Transverse colon (tissue), 4 donors: ENCODE results near the gene LRP1B. TPM values are rescaled to one million over a fixed set of nuclear protein-coding genes. Genes with fewer than 3 reads are reported as not detected.

Source experiments
- DNase-seq: peaks from one replicate; pipeline ENCODE4 v3.0.0-alpha.2; 2019
- H3K27ac ChIP-seq, 4 donors: fragments of 200-600 bp; sonication (generic); 2 replicates each; pipeline ENCODE4 v1.5.1; 2016 to 2018; ENCODE audit warnings: inconsistent platforms in 4 of 4
- H3K27me3 ChIP-seq: fragments of 200-600 bp; sonication (generic); 2 replicates; pipeline ENCODE4 v1.5.1; 2017; ENCODE audit warnings: inconsistent platforms
- H3K36me3 ChIP-seq, 4 donors: fragments of 200-600 bp; sonication (generic); 2 replicates each; pipeline ENCODE4 v1.5.1; 2017 to 2019; ENCODE audit warnings: inconsistent platforms in 4 of 4
- H3K4me1 ChIP-seq, 4 donors: fragments of 200-600 bp; sonication (generic); 2 replicates each; pipeline ENCODE4 v1.5.1; 2017 to 2020; ENCODE audit warnings: inconsistent platforms in 4 of 4
- H3K4me3 ChIP-seq, 4 donors: fragments of 200-600 bp; sonication (generic); 1 replicate in 1 of 4; 2 replicates in 3 of 4; pipeline versions ENCODE4 v1.5.1 to v1.6.1; 2017 to 2019; ENCODE audit warnings: inconsistent platforms in 4 of 4
- H3K9me3 ChIP-seq, 2 donors: fragments of 200-600 bp; sonication (generic); 2 replicates each; pipeline ENCODE4 v1.5.1; 2017 to 2019; ENCODE audit warnings: inconsistent platforms in 2 of 2
- EP300 ChIP-seq: sonication (generic); formaldehyde crosslinking; IDR thresholded peaks from one replicate; pipeline ENCODE4 v1.6.1; 2017; ENCODE audit warnings: antibody characterized with exemption, low read depth
- POLR2A ChIP-seq: fragments of 450-650 bp; IDR thresholded peaks from one replicate; pipeline ENCODE4 v1.6.1; 2016; ENCODE audit warnings: antibody characterized with exemption, mild to moderate bottlenecking, moderate library complexity
- POLR2AphosphoS5 ChIP-seq, 3 donors: sonication (generic); formaldehyde crosslinking; IDR thresholded peaks; one replicate each; pipeline ENCODE4 v1.6.1; 2016; ENCODE audit warnings: antibody characterized with exemption in 3 of 3
- WGBS, 2 donors: methylation state at CpG; one replicate each; pipeline ENCODE4 v1.1.5; 2018; ENCODE audit warnings: low coverage in 1 of 2; 5-methylcytosine and 5-hydroxymethylcytosine counted together
- in situ Hi-C, 4 donors: fragments of 200-750 bp; cut with MboI; loops; one replicate each; pipeline versions ENCODE4 v1.15.0 to v1.15.1; 2017; ENCODE audit warnings: low sequenced_read_pairs in 3 of 4, low pct_ligation_motif_present in 1 of 4, low pct_unique_long_range_greater_than_20kb in 1 of 4
- intact Hi-C: fragments of 100-400 bp; cut with DNase I; formaldehyde crosslinking; loops from one replicate; pipeline ENCODE4 v1.15.1; 2023; ENCODE audit warnings: low total_unique reads
- total RNA-seq, 4 donors: library from RNA; depleted of rRNA; stranded (reverse); fragments of >200 nt; gene quantifications; one replicate each; pipeline ENCODE4 v1.1.0, GENCODE V29; 2016
- TF ChIP-seq, protein P1 (sequence below), 5 experiments: fragments of 200-600 bp in 3 of 5; fragments of 450-650 bp in 2 of 5; sonication (generic) in 3 of 5; IDR thresholded peaks; 1 replicate in 2 of 5; 2 replicates in 3 of 5; pipeline ENCODE4 v1.5.1; 2016 to 2017; ENCODE audit warnings: antibody characterized with exemption in 5 of 5, inconsistent platforms in 3 of 5, mild to moderate bottlenecking in 2 of 5, moderate library complexity in 1 of 5

The LRP1B gene
- total RNA-seq, 4 donors from 2014 or later: 0.48 to 5.4 (median 0.82) TPM; not detected in 1

DNA sequence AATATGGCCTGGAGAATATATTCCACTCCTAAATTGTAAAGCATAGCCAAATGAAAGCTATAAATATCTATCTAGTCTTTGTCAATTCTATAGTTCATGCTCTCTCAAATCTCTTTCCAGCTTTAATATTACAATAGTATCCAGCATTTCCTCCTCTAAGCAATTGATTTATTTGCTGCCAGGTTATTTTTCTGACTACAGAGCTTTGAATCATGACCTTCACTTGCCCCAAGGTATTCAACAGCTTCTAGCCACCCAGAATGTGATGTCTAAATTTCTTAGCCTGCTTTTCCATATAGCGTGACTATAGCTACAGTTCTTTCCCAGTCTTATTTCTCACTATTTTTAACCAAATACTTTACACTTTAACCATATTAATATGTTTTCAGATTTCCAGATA, 1287.6 kb downstream of the LRP1B start:
- intact Hi-C loops (no loop called here), in situ Hi-C loops (no loop called here)
- no peaks in the 10 kb centered on the region for H3K27me3 ChIP-seq
- no peaks in the 10 kb centered on the region for H3K9me3 ChIP-seq
- WGBS, 2 donors: 80 to 93% methylated on average over 1 of the region's 1 CpG
- TF ChIP-seq, protein P1, sequence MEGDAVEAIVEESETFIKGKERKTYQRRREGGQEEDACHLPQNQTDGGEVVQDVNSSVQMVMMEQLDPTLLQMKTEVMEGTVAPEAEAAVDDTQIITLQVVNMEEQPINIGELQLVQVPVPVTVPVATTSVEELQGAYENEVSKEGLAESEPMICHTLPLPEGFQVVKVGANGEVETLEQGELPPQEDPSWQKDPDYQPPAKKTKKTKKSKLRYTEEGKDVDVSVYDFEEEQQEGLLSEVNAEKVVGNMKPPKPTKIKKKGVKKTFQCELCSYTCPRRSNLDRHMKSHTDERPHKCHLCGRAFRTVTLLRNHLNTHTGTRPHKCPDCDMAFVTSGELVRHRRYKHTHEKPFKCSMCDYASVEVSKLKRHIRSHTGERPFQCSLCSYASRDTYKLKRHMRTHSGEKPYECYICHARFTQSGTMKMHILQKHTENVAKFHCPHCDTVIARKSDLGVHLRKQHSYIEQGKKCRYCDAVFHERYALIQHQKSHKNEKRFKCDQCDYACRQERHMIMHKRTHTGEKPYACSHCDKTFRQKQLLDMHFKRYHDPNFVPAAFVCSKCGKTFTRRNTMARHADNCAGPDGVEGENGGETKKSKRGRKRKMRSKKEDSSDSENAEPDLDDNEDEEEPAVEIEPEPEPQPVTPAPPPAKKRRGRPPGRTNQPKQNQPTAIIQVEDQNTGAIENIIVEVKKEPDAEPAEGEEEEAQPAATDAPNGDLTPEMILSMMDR (IDR thresholded peaks at IDR 0.05): no peak
- no peak for TF ChIP-seq POLR2A
- TF ChIP-seq POLR2AphosphoS5 (IDR thresholded peaks at IDR 0.05): no peak
- TF ChIP-seq EP300: no peak
- no peak overlapping the region for H3K4me3 ChIP-seq
- no peak for DNase-seq
- no peaks in the 10 kb centered on the region for H3K4me1 ChIP-seq
- no peaks in the 10 kb centered on the region for H3K36me3 ChIP-seq
- H3K27ac ChIP-seq: no peak overlapping the region

GRCh38 chr2:140842110-140842509, 1288.7 kb downstream of the LRP1B start:
- H3K36me3 ChIP-seq: no peaks in the 10 kb centered on the region
- no peaks in the 10 kb centered on the region for H3K9me3 ChIP-seq
- DNase-seq: no peak
- TF ChIP-seq POLR2A (no peak), EP300 (no peak), POLR2AphosphoS5 (IDR thresholded peaks at IDR 0.05) (no peak)
- intact Hi-C loops: no loop called here
- H3K4me3 ChIP-seq: no peak overlapping the region
- in situ Hi-C loops: no loop called here
- WGBS, 2 donors: 61 to 68% methylated on average over 3 of the region's 3 CpGs
- H3K4me1 ChIP-seq: no peaks in the 10 kb centered on the region
- H3K27me3 ChIP-seq: no peaks in the 10 kb centered on the region
- H3K27ac ChIP-seq: no peak overlapping the region

- no peak for DNase-seq
- intact Hi-C loops (no loop called here), in situ Hi-C loops (no loop called here)
- H3K9me3 ChIP-seq: no peaks in the 10 kb centered on the region
- 47 to 86% methylated on average over 2 to 3 of the region's 3 CpGs for WGBS, 2 donors
- no peaks in the 10 kb centered on the region for H3K36me3 ChIP-seq
- no peaks in the 10 kb centered on the region for H3K27me3 ChIP-seq
- H3K27ac ChIP-seq: no peak overlapping the region
- TF ChIP-seq POLR2AphosphoS5 (IDR thresholded peaks at IDR 0.05): no peak
- H3K4me3 ChIP-seq: no peak overlapping the region
- H3K4me1 ChIP-seq: no peaks in the 10 kb centered on the region
Measured at GRCh38 chr2:140841141-140841540, 1289.7 kb downstream of the LRP1B start.

GRCh38 chr2:140836826-140837225, 1294.0 kb downstream of the LRP1B start:
- H3K36me3 ChIP-seq: no peaks in the 10 kb centered on the region
- H3K27me3 ChIP-seq: no peaks in the 10 kb centered on the region
- intact Hi-C loops (no loop called here), in situ Hi-C loops (no loop called here)
- DNase-seq: no peak
- WGBS, 2 donors: 63 to 67% methylated on average over 2 of the region's 2 CpGs
- no peaks in the 10 kb centered on the region for H3K4me1 ChIP-seq
- H3K9me3 ChIP-seq: no peaks in the 10 kb centered on the region
- H3K4me3 ChIP-seq: no peak overlapping the region
- no peak overlapping the region for H3K27ac ChIP-seq
- TF ChIP-seq EP300: no peak
- TF ChIP-seq, protein P1 (IDR thresholded peaks at IDR 0.05): no peak
- TF ChIP-seq POLR2A: no peak
- TF ChIP-seq POLR2AphosphoS5 (IDR thresholded peaks at IDR 0.05): no peak

GRCh38 chr2:140835079-140835478, 1295.7 kb downstream of the LRP1B start:
- in situ Hi-C loops (no loop called here), intact Hi-C loops (no loop called here)
- DNase-seq: no peak

More at GRCh38 chr2:140835079-140835478, 1295.7 kb downstream of the LRP1B start:
- Histone ChIP-seq H3K4me3 (no peak overlapping the region), H3K36me3 (no peaks in the 10 kb centered on the region), H3K4me1 (no peaks in the 10 kb centered on the region), H3K27me3 (no peaks in the 10 kb centered on the region), H3K9me3 (no peaks in the 10 kb centered on the region), H3K27ac (no peak overlapping the region)
- TF ChIP-seq, protein P1 (IDR thresholded peaks at IDR 0.05): no peak
- TF ChIP-seq POLR2AphosphoS5 (IDR thresholded peaks at IDR 0.05) (no peak), POLR2A (no peak), EP300 (no peak)
- 51 to 67% methylated on average over 6 to 7 of the region's 7 CpGs for WGBS, 2 donors
